Kidney capillary endothelial cell (primary cell): ENCODE results near the gene SLC33A1.

Source experiments
- DNase-seq: peaks from one replicate; pipeline ENCODE4 v3.0.0-alpha.2; 2018; ENCODE audit warnings: low spot score

The SLC33A1 gene

GRCh38 chr3:155790272-155790925 lies 63.8 kb downstream of the SLC33A1 start:
- no peak for DNase-seq

- no peak for DNase-seq
These were observed 68.4 kb downstream of the SLC33A1 start for GRCh38 chr3:155785662-155786295.

GRCh38 chr3:155782390-155782953 lies 71.8 kb downstream of the SLC33A1 start:
- no peak for DNase-seq

GRCh38 chr3:155780291-155780690 lies 73.9 kb downstream of the SLC33A1 start:
- no peak for DNase-seq

GRCh38 chr3:155778462-155778861 lies 75.8 kb downstream of the SLC33A1 start:
- DNase-seq, result no peak

GRCh38 chr3:155772801-155773200 lies 81.4 kb downstream of the SLC33A1 start:
- DNase-seq, result no peak

- DNase-seq, result no peak
These were observed 83.1 kb downstream of the SLC33A1 start for GRCh38 chr3:155771126-155771525.
